Measurements from ENCODE around the gene LGR6.
"Not testable (repeated sequence)": the region's sequence is repeated elsewhere in the genome, so short reads cannot be mapped to it uniquely, and the experiment has no call there.

LGR6 gene

DNA sequence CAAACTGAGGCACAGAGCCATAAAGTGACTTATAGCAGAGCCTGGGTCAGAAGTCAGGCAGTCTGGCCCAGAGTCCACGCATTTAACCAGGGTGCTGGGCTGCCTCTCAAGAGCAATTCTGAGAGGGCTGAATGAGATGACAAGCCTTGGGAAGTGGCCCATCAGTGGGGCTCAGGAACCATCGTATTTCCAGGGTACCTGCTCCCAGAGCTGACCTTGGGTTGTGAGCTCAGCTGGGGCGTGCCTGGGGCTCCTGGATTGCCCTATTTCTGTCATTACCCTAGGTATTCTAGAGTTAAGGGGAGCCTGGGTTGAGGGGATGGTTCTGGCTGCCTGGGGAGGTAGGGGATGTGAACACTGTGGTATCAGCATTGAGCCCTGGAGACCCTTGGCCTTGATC is 49.4 kb downstream of the LGR6 start:
- DNase-seq, result no peak

DNA sequence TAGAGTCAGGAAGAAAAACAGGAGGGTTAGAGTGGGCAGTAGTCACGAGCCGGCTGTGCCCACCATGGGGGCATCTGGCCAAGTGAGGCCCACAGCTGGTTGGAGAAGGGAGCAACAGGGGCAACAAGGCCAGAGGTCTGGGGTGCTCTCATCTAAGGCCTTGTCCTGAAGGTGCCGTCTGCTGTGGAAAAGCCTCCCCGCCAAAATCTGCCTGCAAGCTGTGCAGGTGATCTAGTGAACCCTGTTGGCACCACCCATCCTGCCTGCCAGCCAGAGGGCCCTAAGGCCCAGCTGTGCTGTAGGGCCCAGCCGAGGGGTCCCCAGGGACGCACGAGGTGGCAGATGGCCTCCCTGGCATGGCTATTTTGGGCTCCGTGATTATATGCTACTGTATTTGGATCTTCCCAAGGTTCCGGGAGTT is 51.3 kb downstream of the LGR6 start:
- no peak for DNase-seq

DNA sequence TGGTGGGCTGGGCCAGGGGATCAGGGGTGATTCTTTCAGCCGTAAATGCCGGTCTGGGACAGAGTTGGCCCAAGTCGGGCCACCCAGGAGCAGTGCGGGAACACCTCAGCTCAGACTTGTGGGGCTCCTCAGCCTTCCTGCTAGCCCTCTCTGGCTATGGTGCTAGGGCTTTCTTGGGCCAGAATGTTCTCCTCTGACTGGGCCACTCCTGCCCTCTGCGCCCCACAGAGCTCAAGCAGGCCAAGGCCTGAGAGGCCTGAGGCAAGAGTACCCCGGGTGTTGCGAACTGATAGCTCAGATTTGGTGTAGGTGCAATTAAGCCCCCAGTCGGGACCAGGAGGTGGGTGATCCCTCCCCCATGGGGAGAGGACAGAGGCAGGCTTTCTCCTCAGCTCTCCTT is 51.8 kb downstream of the LGR6 start:
- DNase-seq, result no peak

DNA sequence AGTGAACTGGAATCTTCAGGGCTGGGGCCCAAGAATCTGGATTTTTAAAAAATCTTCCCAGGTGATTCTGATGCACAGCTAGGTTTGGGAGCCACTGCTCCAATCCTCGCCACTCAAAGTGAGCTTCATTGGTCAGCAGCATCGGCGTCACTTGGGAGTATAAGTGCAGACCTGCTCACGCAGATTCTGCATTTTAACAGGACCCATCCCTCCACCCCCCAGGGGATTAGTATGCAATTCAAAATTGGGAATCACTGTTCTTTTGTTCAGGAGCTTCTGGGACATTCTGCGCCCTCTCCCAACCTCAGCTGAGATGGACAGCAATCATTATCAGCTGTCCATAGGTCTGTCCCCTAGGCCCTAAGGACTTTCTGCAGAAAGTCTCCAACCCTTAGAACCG is 53.5 kb downstream of the LGR6 start:
- DNase-seq, result no peak

DNA sequence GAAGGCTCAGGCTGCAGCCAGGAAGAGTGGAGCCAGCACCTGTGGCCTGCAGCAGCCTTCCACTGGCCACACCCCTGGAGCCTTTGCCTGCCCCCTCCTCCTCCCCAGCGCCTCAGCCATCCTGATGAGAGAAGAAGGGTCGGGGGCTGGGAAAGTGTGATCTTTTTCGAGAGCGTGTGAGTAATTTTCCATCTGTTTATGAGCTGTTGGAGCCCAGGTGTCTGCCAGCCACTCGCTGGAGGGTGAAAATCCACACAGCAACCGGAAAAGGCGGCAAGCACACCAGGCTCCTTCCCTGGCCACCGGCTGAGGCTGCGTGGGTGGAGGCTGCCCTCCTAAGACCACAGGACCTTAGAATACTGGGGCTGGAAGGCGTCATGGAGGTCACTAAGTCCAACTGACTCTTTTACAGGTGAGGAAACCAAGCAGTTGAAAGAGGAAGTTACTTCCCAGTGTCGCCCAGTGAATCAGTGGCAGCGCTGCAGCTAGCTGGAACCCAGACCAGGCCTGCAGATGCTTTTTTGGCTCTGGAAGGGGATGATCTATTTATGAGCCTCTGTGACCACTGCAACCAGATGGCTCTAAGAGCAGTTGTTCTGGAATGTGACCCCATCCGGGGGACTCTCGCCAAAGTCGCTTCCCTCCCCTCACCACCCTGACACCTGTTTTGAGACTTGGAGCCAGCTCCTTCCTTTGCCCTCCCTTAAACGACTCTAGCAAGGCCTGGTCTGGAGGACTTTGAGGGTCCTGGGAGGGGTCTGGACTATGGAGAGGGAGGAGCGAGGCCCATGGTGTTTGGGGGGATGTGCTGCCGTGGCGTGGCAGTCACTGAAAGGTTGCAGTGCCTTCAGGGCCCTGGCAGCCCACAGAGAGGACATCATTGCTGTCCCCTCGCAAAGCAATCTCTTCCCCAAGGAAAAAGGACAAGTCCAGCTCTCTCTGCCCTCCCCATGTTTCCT is 54.5 kb downstream of the LGR6 start:
- no peak for DNase-seq

DNA sequence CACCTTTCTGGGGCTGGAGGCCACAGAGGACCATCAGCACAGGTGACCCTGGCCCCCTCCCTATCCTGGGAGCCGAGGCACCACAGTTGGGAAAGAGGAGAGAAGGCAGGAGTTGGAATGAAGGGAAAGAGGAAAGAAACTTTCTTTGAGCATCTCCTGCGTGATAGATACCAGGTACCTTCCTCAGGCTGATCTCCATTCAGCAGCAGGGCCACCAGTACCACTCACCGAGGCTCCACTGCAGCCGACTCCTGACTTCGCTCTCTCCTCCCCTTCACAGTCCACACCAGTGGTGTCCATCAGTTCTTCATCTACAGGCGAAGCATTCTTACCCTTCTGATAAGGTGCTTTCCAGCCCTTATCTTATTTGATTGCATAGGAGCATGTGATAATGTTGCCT is 55.3 kb downstream of the LGR6 start:
- DNase-seq, result no peak

DNA sequence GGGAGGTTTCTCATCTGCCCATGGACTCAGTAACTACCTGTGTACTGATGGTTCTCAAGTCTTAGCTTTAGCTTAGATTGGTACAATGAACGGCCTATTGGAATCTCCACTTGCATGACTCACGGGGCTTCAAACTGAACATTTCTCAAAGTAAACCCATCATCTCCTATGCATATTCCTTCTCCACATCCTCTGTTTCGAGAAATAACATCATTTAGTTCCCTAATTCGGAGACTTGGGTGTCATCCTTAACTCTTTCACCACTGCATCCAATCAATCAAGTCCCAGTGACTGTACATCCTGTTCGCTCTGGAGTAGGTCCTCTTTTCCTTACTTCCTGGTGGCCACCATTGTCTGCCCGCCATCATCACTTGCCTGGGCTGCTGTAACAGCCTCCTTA is 55.8 kb downstream of the LGR6 start:
- DNase-seq, result no peak

DNA sequence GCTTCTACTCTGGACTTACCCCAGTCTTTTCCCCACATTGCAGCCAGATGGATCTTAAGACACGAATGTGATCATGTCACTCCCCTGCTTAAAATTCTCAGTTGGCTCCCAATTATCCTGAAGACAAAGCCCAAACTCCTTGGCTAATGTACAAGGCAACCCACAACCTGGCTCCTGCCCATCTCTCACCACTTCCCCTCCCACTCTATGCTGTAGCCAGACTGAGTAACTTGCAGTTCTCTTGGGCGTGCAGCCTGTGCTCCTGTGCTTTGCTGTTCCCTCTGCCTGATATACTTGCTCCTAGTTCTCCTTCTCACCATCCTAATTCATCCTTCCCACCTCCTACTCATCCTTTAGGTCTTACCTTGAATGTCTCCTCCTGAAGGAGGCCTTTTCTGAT is 56.2 kb downstream of the LGR6 start:
- DNase-seq, result no peak

DNA sequence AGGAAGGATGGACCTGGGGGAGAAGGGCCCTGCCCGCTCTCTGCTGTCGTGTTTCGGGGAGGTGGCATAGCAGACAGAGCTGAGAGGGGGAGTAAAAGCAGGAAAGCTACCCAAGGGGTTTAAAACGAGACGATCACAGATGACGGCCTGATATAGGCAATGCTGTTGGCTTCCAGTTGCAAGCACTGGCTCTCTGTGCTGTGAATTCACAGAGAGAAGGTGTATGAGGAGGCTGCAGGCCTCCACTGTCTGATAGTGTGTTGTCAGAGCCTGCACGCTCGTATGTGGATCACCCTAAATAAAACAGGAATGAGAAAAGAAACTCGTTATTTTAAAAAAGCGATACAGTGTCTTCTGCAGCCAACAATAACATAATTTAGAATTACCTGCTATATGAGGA is 57.4 kb downstream of the LGR6 start:
- no peak for DNase-seq

DNA sequence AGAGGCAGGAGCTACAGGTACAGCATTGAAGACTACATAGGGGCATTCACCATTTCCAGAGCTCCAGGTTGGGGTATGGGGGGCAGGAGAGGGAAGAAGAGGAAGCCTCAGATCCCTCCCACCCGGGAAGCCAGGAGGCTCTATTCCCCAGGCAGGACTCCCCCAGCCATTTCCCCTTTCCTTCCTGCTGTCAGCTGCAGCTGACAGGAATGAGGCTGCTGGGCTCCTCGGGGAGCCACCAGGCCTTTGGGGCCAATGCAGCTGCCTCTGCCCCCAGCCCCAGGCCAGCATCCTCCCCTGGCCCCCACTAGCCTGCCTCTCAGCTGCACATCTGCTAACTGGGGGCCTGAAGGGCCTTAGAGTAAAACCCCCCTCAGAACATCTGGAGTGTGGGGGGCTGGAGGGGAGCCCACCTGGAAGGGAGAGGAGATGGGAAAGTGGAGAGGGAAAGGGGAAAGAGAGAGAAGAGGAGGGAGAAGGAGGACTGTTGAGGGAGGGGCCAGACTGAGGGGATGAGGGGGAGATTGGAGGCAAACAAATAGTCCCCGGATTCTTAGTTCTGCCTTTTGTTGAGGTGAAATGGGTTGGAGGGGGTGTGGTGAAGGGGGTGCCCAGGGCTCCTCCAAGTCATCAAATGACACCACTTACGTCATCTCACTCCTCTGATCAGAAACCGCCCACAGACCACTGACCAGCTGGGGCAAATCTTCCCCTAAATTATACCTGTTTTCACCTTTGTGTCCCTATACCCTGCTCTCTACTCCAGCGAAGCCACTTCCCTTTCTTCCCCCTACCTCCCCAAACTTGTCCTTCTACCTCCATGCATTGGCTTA is 58.0 kb downstream of the LGR6 start:
- DNase-seq, result no peak

DNA sequence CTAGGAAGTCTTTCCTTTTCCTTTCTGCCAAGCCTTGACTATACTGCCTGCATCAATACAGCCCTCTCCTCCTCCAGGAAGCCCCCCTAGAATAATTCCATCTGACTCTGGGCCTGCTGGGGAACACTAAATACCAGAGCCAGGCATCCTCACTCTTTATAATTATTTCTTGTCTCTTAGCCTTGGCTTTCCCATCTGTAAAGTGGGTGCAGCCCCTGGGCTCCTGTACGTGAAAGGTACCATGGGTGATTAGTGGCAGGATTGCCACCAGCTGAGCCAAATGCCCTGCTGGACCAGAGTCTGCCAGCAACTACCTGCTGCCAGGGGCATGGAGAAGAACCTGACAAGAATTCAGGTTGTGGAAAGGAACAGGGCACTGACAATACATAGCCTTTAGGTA is 58.7 kb downstream of the LGR6 start:
- DNase-seq, result no peak

DNA sequence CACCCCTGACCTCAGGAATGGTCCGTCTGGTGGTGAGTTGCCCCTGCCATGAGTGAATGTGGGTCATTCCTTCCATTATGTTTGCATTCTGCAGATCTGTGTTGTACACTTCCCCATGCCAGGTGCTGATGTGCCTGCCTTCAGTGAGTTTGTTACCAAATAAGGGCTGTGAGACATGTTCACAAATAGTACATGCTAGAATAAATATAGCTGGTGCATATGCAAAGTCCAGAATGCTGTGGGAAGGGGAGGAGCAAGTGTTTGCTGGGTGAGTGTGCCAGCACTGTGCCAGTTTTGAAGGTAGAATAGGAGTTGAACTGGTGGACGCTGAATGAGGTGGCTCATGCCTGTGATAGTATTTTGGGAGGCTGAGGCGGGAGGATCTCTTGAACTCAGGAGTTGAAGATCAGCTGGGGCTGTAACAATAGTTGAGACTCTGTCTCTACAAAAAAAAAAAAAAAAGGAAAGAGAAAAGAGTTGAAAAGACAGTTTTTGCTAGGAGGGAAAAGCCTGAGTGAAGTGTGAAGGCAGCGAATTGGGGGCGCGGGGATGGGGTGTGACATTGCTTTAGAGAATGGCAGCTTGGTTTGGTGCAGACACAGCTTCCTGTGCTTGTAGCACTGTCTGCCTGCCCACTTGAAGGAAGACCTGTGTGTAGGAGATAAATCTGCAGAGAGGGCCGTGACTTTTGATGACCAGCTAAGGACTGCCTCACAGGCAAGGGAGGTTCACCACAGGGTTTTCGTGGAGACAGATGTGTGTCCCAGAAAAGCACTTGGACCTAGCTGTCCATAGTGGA is 61.1 kb downstream of the LGR6 start:
- DNase-seq, result no peak

DNA sequence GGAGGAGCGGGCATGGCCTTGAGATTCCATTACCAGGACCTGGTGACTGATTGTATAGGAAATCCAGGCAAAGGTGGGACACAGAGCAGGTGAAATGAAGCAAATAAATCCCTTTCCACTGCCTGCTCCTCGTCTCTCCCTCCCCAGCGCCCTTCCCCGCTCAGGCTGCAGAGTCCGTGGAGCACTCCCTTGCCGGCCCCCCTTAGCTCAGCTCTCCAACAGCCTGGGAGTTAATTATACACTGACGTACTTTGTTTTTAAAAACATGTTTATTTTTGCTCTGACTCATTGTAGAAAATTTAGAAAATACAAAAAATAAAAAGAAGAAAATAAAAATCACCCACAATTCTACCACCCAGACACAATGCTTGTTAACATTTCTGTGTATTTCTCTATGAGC is 61.7 kb downstream of the LGR6 start:
- no peak for DNase-seq

DNA sequence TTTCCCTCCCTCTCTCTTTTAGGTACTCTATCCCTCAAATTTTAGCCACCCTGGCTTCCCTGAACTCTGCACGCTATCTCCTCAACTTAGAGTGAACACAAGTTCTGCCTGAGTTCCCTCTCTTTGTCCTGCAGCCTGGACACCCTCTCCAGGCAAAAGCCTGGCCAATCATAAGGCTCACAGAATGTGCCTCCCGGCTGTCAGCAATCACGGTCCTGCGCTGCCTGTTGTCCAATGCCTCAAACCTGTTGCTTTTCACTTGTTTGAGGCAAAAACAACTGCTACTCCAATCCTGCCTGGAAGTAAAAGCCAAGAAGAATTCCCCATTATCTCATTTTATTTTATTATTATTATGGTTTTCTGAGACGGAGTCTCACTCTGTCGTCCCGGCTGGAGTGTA is 66.1 kb downstream of the LGR6 start:
- DNase-seq, result no peak

DNA sequence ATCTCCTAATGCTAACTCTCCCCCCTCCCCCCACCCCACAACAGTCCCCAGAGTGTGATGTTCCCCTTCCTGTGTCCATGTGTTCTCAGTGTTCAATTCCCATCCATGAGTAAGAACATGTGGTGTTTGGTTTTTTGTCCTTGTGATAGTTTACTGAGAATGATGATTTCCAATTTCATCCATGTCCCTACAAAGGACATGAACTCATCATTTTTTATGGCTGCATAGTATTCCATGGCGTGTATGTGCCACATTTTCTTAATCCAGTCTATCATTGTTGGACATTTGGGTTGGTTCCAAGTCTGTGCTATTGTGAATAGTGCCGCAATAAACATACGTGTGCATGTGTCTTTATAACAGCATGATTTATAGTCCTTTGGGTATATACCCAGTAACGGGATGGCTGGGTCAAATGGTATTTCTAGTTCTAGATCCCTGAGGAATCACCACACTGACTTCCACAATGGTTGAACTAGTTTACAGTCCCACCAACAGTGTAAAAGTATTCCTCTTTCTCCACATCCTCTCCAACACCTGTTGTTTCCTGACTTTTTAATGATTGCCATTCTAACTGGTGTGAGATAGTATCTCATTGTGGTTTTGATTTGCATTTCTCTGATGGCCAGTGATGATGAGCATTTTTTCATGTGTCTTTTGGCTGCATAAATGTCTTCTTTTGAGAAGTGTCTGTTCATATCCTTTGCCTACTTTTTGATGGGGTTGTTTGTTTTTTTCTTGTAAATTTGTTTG is 67.8 kb downstream of the LGR6 start:
- not testable (repeated sequence) for DNase-seq

DNA sequence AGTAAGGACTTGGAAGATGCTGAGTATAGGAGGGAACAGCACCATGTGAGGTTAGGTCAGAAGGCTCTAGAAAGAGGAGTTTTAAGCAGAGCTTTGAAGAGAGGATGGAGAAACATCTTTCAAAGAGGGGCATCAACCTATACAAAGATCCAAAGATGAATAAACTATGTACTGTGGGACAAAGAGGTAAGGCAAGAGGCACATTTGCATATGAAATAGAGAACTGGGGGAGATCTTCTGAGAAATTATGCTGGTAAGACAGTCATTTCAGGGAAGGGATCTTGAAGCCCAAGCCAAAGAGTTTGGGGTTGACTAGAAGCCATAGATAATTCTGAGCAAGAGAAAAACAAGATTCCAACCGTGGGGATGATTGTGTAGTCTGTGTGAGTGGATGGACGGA is 70.0 kb downstream of the LGR6 start:
- DNase-seq, result no peak

DNA sequence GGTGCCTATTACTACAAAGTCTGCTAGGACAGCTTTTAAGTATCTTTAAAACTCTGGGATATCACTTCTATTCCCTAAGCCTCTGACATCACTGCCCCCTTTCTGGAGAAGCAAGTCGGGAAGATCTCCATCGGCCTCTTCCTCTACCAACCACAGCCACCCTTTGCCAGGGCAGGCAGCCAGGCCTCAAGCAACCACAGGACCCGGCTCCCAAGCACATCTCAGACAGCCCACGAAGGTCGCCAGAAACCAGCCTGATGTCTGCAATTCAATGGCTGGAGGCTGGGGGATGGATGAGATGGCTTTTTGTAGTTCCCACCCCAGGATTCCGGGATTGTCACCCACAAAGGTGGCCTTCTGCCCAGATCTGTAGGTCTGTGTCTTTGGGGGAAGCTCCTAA is 70.7 kb downstream of the LGR6 start:
- no peak for DNase-seq

DNA sequence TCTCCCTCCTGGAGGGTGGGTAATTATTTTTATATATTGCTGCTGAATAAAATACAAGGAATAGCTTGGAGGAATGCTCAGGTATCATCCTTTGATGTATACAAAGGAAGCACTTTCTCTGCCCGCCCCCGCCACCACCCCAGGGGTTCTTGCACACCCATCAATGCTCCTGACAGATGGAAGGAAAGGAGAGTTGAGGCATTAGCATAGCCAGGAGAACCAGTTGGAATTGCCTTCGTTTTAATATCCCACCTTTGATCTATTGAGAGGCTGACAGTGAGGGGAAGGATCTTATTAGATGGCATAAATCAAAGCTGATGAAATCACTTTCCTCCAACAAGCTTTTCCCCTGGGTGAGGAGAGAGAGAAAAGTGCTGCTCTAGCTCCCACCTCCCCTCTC is 71.1 kb downstream of the LGR6 start:
- DNase-seq, result no peak

DNA sequence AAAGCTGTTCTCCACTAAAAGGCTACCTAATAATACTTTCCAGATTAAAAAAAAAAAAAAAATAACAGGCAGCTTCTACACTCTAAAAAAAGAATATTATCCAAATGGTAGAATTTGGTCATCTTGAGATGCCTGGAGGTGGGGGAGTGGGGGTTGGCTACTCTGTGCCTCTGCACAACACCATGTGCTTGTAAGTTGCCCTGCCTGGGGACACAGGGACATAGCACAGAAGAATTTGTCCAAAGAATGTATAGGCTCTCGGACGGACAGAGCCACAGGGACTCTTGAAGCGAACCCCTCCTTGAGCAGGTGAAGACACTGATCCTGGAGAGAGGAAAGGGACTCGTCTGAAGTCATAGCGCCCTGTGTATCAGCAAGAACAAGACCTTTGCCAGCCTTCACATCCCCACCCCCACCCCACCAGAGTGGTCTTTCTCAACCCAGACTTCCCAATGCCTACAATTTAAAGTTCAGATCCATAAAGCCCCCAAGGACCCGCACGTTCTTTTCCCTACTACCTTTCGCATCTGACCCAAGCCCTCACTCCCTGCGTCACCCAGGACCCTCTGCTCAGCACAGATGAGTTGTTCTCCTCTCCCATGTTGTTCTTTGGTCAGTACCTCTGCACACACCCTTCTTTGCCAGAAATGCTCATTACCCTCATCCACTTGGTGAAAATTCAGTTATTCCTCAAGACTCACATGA is 72.6 kb downstream of the LGR6 start:
- no peak for DNase-seq

DNA sequence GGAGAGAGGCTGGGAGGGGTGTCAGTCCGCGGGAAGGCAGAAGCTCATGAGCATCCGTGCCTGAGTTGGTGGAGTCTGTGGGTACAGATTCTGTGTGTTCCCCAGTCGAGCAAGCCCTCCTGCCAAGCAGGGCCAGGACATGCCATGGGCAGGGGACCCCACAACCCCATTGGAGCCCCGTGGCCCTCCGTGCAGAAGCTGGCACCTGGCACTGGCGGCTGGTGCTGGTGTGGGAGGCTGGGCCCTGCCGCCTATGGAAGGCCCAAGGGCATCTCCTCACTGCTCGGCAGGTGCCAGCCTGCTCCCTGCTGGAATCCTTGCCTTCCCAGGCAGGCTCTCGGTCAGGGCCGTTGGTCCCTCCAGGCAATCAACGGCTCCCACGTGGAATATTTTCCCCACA is 74.4 kb downstream of the LGR6 start:
- DNase-seq, result no peak

DNA sequence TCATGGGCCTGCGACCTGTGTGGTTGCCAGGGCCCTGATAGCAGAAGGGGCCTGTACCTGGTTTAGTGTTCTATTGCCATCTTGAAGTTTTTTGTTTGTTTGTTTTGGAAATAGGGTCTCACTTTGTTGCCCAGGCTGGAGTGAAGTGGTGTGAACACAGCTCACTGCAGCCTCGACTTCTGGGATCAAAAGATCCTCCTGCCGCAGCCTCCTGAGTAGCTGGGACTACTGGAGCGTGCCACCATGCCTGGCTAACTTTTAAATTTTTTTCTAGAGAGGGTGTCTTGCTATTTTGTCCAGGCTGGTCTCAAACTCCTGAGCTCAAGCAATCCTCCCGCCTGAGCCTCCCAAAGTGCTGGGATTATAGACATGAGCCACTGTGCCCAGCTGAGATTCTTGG is 75.2 kb downstream of the LGR6 start:
- no peak for DNase-seq

DNA sequence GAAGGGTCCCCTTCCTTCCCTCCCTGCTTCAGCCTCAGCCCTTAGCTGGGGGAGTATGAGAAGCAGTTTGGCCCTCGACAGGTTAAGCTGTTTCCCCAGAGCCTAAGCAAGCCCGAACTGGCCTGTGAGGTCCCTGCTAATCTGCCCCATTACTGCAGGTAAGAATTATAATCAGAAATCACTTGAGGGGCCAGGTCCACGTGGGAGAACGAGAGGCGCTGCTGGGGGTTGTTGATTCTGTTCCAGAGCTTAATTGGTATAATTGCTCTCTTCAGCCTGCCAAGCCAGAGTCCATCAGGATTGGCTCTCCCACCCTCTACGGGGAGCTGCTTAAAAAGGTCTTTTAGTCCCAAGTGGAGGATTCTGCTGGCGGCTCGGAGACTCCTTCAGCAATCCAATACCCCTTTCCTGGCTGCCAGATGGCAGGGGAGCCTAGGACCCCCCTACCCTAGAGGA is 77.3 kb downstream of the LGR6 start:
- DNase-seq, result no peak
